OCI-LY1 (cell line): Measurements from ENCODE around the gene TNRC6C.
A peak's percentile ranks its signal among the peaks of the same experiment; 100 is the strongest.

Experiments
- H2AFZ ChIP-seq: fragments of 200-600 bp; sonication (generic), shearing (Covaris generic); 2 replicates; pipeline ENCODE4 v1.6.0; 2014; ENCODE audit warnings: antibody characterized with exemption, mild to moderate bottlenecking, low read length
- H3F3A ChIP-seq: fragments of 200-600 bp; sonication (generic), shearing (Covaris generic); 2 replicates; pipeline ENCODE4 v1.6.0; 2014; ENCODE audit warnings: mild to moderate bottlenecking, antibody characterized with exemption, low read length, moderate library complexity; ENCODE audit not compliant: insufficient read depth
- H3K27ac ChIP-seq: fragments of 200-600 bp; sonication (generic); 2 replicates; pipeline ENCODE4 v1.5.1; 2014; ENCODE audit warnings: low read length, mixed run types, mild to moderate bottlenecking, low read depth; ENCODE audit not compliant: poor library complexity, severe bottlenecking
- H3K27me3 ChIP-seq: fragments of 200-600 bp; sonication (generic); 2 replicates; pipeline ENCODE4 v1.6.0; 2014; ENCODE audit warnings: antibody characterized with exemption, mild to moderate bottlenecking, low read length, moderate library complexity; ENCODE audit not compliant: insufficient read depth
- H3K36me3 ChIP-seq: fragments of 200-600 bp; sonication (generic); 2 replicates; pipeline ENCODE4 v1.6.1; 2014; ENCODE audit warnings: mild to moderate bottlenecking, antibody characterized with exemption, low read length, moderate library complexity, mixed read lengths; ENCODE audit not compliant: insufficient read depth
- H3K4me1 ChIP-seq: fragments of 200-600 bp; sonication (generic); 2 replicates; pipeline ENCODE4 v1.5.1; 2014; ENCODE audit warnings: mild to moderate bottlenecking, low read length, moderate library complexity; ENCODE audit not compliant: insufficient read depth, severe bottlenecking
- H3K4me2 ChIP-seq: fragments of 200-600 bp; sonication (generic), shearing (Covaris generic); 2 replicates; pipeline ENCODE4 v1.6.1; 2014; ENCODE audit warnings: low read length
- H3K4me3 ChIP-seq: fragments of 200-600 bp; sonication (generic); 2 replicates; pipeline ENCODE4 v1.5.1; 2014; ENCODE audit warnings: low read length, low read depth, mild to moderate bottlenecking, mixed read lengths; ENCODE audit not compliant: poor library complexity, severe bottlenecking
- H3K79me2 ChIP-seq: fragments of 200-600 bp; shearing (Covaris generic); 2 replicates; pipeline ENCODE4 v1.6.1; 2016; ENCODE audit warnings: mixed run types, low read length, mixed read lengths; ENCODE audit not compliant: insufficient read depth
- H3K9ac ChIP-seq: fragments of 200-600 bp; sonication (generic), shearing (Covaris generic); 2 replicates; pipeline ENCODE4 v1.6.1; 2014; ENCODE audit warnings: mild to moderate bottlenecking, low read length, mixed read lengths
- H3K9me2 ChIP-seq: fragments of 200-600 bp; sonication (generic), shearing (Covaris generic); 2 replicates; pipeline ENCODE4 v1.6.1; 2014; ENCODE audit warnings: low read depth, mild to moderate bottlenecking, low read length, mixed read lengths
- H3K9me3 ChIP-seq: fragments of 200-600 bp; shearing (Covaris generic); 2 replicates; pipeline ENCODE4 v1.6.1; 2014; ENCODE audit warnings: low read length, mixed read lengths
- H4K20me1 ChIP-seq: fragments of 200-600 bp; sonication (generic), shearing (Covaris generic); 2 replicates; pipeline ENCODE4 v1.6.0; 2016; ENCODE audit warnings: mild to moderate bottlenecking, low read length; ENCODE audit not compliant: insufficient read depth
- CTCF ChIP-seq: fragments of 200-600 bp; sonication (generic), shearing (Covaris generic); IDR thresholded peaks from 2 replicates; pipeline ENCODE4 v1.5.1; 2017; ENCODE audit warnings: mild to moderate bottlenecking, antibody characterized with exemption, low read length, moderate library complexity, mixed read lengths
- EZH2 ChIP-seq: fragments of 200-600 bp; sonication (generic), shearing (Covaris generic); IDR thresholded peaks from 2 replicates; pipeline ENCODE4 v1.8.0; 2017; ENCODE audit warnings: borderline replicate concordance, mixed run types, mild to moderate bottlenecking, antibody characterized with exemption, low read length, moderate library complexity, mixed read lengths

Gene TNRC6C

GRCh38 chr17:78128551-78129350, 170.2 kb downstream of the TNRC6C start, which contains the start of gene TMC6:
TSS of gene TMC6 (minus strand) at chr17:78128755. CDS start at chr17:78126832, 1,923 bp downstream.
- H3K9ac ChIP-seq: peak within 1 kb of the TSS; percentile 80
- H3K9me2 ChIP-seq: no peaks in the 10 kb centered on the region
- H3K9me3 ChIP-seq: no peaks in the 10 kb centered on the region
- H3F3A ChIP-seq: no peaks in the 10 kb centered on the region
- H3K4me1 ChIP-seq: peaks cover 89% of the 10 kb centered on the region
- peaks cover 4% of the 10 kb centered on the region; the same call in 1 of the 2 replicates for H3K36me3 ChIP-seq
- H3K4me3 ChIP-seq: peak within 1 kb of the TSS; percentile 74
- H4K20me1 ChIP-seq: no peaks in the 10 kb centered on the region
- TF ChIP-seq CTCF (no peak), EZH2 (no peak)
- no peaks in the 10 kb centered on the region for H3K27me3 ChIP-seq
- no peak within 1 kb of the TSS for H2AFZ ChIP-seq
- H3K4me2 ChIP-seq: peak within 1 kb of the TSS; percentile 89
- H3K27ac ChIP-seq: peak within 1 kb of the TSS; percentile 92
- no peaks in the 10 kb centered on the region for H3K79me2 ChIP-seq

- Histone ChIP-seq H3K27ac (peak overlapping the region; percentile 92), H3K4me2 (peak overlapping the region; percentile 89), H2AFZ (no peak overlapping the region), H3K79me2 (no peaks in the 10 kb centered on the region), H3K9ac (peak overlapping the region; percentile 92), H3F3A (no peaks in the 10 kb centered on the region), H3K9me3 (no peaks in the 10 kb centered on the region), H4K20me1 (no peaks in the 10 kb centered on the region), H3K4me3 (peak overlapping the region; percentile 74), H3K4me1 (peaks cover 87% of the 10 kb centered on the region), H3K9me2 (no peaks in the 10 kb centered on the region), H3K36me3 (peaks cover 2% of the 10 kb centered on the region; the same call in 1 of the 2 replicates), H3K27me3 (no peaks in the 10 kb centered on the region)
- TF ChIP-seq EZH2 (no peak), CTCF (no peak)
These were observed 171.0 kb downstream of the TNRC6C start for GRCh38 chr17:78129351-78130089.

DNA sequence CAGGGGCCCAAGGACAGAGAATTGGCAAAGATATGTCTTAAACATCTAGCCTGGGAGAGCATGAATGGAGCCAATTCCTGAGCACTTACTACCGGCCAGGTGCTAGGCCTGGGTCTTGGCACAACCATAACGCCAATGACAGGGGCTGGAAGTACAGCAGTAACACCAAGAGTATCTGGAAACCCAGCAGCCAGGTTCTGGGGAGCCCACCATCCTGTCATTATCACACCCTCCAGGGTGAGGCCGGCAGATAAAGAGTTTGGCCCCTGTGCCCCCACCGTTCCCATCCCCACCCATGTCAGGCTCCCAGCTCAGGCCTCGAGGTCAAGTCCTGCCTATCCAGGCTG, 171.6 kb downstream of the TNRC6C start:
- Histone ChIP-seq H3K4me2 (peak overlapping the region; percentile 89), H3K9ac (peak overlapping the region; percentile 92; the same call in 1 of the 2 replicates), H3K27ac (peak overlapping the region; percentile 92), H3K9me2 (no peaks in the 10 kb centered on the region), H3K79me2 (no peaks in the 10 kb centered on the region), H3K27me3 (no peaks in the 10 kb centered on the region), H3K4me3 (peak overlapping the region; percentile 72), H3K36me3 (peaks cover 7% of the 10 kb centered on the region), H4K20me1 (no peaks in the 10 kb centered on the region), H2AFZ (no peak overlapping the region), H3K4me1 (peaks cover 82% of the 10 kb centered on the region), H3K9me3 (no peaks in the 10 kb centered on the region), H3F3A (no peaks in the 10 kb centered on the region)
- TF ChIP-seq CTCF (no peak), EZH2 (no peak)
